NCI-H146 (cell line): Measurements from ENCODE around the gene KANK4.
A peak's percentile ranks its signal among the peaks of the same experiment; 100 is the strongest.
"Not testable (repeated sequence)": the region's sequence is repeated elsewhere in the genome, so short reads cannot be mapped to it uniquely, and the experiment has no call there.

Source experiments
- DNase-seq: peaks from one replicate; lab custom pipeline; 2025; lab: John Stamatoyannopoulos, UW

The KANK4 gene

DNA sequence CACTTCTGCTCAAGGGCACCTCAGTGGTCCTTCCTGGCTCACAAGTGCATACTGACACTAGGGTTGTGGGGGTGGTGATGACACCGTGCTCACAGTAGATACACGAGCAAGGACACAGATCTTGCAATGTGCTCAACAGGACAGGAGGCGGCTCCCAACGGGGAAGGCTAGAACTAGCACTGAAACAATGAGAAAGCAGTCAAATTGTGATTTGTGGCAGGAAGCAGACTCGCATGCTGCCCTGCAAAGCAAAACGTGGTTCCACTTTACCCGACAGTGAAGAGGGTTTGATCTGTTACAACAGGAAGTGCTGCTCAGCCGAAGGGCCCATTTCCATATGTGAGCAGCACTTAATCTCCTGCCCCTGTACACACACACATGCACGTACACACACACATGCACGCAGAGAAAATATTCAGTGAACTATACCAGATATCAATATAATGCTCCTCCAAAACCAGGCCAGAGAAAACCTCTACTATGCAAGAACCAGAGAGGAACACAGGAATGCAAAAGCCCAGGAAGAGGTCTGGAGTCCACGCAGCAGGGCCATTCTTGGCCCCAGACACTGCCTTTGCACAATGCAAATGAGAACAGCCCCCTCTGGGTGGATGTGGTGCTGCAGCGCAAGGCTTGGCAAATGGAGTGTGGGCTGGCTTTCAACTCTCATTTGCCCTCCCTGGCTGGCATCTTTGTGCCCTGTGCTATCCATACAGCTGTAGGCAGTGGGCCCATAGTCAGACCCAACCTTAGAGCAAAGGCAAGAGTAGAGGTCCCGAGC lies 47.1 kb downstream of the KANK4 start:
- DNase-seq: no peak

DNA sequence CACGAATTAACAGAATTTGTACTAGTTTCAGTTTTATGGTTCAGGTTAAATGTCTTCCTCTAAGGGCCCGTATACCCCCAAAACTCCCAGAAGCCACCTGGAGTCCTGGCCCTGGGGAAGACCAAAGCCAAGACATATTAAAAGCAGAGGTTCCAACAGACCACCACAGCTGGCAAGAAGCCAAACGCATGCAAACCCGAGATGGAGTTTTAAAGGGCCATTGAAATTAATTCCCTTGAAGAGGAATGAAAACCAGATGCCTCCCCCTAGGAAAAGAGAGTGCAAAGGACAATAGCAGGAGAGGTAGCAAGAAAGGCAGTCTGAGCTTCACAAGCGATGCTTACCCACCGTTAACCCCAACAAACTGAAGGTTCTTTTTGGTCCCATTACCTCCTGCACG lies 48.1 kb downstream of the KANK4 start:
- DNase-seq: no peak

DNA sequence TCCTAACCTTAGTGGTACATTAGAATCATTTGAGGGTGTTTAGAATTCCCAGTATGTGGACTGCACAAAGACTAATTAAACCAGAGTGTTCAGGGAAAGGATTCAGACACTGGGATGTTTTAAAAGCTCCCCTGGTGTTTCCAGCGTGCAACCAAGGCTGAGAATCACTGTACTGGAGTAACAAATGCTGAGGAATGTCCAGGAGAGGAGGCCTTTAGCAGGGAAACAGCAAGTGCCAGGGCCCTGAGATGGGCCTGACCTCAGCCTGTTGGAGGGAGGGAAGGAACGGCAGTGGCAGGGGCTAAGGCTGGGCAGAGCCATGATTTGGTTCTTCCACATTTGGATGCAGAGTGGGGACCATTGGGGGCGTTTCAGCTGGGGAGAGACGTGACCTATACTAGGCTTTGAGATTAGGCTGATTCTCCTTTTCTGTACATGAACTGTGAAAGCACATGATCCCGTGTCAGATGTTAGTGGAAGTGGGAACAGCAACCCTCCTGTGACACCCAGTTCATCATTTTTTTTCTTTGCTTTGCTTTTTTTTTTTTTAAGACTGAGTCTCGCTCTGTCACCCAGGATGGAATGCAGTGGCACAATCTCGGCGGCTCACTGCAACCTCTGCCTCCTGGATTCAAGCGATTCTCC lies 49.3 kb downstream of the KANK4 start:
- no peak for DNase-seq

DNA sequence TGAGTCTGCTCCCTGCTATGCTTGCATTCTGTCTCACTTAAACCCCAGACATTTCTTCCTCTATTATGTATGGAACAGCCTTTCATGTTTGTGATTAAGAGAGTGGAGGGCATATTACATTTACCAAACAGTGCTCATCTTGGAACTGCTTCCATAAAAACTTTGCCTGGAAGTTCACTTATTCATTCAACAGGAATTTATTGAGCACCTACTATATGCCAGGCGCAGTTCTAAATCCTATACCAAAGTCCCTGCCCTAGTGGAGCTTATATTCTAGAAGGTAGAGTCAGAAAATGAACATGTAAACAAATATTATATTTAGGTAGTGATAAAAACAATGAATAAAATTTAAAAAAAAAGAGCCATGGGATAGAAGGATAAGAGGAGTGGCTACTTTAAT lies 49.8 kb downstream of the KANK4 start:
- DNase-seq: no peak

DNA sequence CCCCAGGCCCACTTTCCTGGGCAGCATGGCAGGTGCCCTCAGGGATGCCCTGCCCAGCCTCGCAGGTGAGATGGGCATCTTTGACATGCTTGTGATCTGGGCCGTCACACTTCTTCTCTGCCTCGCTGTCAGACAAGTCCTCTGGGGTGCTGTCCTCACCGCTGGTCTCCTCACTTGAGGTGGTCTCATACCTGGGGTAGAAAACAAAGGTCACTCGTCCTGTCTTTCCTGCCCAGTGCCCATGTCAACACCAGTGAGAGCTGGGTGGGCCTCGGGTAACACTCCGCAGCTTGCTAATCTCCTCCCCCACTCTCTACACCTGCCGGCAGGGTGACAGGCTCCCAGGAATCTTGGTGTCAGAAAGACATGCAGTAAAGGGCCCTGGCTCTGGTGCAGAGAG lies 50.9 kb downstream of the KANK4 start:
- DNase-seq: no peak

DNA sequence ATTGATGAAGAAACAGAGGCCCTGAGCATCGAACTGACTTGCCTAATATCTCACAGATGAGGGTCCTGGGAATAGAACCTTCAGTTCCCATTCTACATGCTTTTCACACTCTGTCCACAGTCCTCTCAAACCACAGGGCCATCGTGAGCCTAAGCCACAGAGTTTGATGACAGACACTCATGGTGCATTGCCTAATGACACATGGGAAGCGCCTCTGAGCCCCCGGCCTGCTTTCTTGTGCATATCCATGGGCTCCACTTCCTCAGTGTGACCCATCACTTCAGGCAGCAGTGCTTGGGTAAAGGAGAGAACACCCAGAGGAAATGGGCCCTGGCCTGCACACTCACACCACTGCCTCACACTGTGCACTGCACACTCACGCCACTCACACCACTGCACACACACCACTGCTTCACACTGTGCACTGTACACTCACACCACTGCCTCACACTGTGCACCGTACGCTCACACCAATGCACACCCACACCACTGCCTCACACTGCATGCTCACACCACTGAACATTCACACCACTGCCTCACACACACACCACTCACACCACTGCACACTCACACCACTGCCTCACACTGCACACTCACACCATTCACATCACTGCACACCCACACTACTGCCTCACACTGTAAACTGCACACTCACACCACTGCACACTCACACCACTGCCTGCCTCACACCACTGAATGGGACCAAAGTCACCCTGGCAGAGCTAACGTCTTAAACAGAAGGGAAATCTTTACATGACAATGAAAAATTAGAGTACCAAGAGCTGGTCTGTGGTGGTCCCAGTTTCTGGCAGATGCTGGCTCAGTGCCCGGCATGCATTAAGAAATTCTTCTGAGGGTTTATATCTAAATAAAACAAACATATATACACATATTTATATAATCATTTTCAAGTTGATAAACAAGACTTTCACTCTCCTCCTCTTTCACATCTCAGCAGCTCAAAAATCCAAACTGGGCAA lies 53.0 kb downstream of the KANK4 start:
- no peak for DNase-seq

DNA sequence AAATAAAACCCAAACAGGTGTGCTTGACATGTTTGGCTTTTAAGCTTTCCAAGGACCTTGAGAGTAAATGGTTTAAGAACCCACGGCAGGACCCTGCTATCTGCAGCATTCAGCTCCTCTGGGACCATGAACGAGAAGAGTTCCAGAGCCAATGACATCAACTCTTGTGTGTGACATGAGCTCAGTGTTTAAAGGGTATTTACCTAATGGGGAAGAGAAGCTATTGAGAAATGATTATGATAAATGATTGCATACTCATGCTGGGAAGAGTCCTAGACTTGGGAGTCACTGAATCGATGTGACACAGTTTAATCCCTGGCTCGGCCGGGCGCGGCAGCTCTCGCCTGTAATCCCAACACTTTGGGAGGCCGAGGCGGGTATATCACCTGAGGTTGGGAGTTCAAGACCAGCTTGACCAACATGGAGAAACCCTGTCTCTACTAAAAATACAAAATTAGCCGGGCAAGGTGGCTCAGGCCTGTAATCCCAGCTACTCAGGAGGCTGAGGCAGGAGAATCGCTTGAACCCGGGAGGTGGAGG lies 55.4 kb downstream of the KANK4 start:
- no peak for DNase-seq

DNA sequence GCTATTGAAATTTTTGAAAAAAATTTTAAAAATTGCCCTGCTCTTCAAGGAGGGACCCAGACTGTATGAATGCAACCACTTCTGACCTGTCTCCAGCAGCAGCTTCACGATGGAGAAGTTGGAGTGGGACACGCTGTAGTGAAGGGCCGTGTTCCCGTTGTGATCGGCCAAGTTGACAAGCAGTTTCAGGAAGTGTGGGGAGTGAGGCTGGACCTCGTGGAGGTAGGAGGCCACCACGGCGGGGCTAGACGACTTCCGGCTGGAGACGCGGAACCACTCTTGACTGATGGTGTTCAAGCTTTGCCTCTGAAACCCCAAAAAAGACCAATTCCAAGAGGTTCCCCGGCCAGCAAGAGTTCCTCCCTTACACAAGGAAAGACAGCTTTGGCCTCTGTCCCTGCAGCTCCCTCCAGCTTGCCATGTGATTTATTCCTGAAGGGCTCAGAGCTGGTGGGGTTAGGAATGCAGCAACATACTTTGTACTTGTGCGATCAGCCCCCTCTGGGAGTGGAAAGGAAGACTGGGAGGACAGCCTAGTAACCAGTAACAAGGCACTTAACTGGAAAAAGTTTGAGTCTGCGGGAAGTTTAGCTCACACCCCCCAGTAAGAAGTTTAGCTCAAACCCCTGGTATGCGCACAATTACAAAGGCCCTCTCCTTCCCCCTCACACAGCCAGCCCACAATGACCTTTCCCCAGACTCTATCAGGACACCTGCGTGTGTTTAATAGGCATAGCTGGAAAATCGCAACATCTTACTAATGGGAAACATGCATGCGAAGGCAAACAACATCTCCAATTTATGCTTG lies 56.0 kb downstream of the KANK4 start:
- no peak for DNase-seq

DNA sequence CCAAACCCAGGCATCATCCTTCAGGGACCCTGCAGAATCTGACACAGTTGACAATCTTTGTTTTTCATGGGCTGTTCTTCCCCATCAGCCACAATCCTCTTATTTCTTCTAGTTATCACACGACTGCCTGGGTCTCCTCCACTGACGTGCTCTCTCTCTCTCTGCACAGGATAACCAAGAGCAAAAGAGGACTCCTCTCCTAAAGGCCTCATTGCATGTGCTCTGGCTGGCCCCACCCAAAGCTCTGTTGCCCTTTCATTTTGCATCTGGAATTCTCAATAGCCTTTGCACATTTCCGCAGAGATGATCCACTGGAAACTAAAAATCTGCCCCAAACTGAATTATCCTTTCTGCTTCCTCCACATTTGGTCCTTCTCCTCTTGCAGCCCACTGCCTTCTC lies 58.5 kb downstream of the KANK4 start:
- no peak for DNase-seq

DNA sequence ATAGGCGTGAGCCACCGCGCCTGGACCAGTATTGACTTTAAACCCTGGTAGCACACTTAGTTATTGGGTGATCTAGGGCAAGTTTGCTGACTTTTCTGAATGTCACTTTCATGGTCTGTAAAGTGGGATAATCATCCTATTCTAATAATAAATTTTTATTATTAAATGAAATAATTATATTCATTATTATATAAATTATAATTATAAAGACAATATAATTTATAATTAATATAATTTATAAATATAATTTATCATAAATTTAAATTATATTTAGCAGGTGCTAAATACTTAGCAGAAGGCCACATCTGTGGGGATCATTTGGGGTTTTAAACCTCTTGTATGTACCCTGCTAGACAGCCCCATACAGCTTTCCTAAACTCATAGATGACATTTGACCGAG lies 59.7 kb downstream of the KANK4 start:
- DNase-seq: no peak

DNA sequence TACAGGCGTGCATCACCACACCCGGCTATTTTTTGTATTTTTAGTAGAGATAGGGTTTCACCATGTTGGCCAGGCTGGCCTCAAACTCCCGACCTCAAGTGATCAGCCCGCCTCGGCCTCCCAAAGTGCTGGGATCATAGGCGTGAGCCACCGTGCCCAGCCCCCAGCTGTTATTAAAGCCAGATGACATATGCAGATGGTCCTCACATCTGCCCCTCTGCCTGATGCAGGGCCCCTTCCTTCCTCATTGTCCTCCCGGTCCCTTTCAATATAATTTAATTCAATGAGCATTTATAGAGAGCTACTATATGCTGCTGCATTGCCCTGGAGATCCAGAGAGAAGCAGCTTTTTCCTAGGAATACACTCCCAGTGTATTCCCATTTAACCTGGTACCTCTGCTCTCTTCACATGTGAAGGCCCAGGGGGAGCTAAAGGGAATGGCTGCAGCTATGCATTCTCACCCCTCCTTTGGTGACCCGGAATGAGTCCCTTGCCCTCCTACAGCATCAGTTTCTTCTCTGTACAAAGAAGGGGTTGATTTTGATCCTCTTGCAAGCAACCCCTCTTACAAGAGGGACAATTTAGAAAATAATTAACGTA lies 69.0 kb downstream of the KANK4 start:
- no peak for DNase-seq

DNA sequence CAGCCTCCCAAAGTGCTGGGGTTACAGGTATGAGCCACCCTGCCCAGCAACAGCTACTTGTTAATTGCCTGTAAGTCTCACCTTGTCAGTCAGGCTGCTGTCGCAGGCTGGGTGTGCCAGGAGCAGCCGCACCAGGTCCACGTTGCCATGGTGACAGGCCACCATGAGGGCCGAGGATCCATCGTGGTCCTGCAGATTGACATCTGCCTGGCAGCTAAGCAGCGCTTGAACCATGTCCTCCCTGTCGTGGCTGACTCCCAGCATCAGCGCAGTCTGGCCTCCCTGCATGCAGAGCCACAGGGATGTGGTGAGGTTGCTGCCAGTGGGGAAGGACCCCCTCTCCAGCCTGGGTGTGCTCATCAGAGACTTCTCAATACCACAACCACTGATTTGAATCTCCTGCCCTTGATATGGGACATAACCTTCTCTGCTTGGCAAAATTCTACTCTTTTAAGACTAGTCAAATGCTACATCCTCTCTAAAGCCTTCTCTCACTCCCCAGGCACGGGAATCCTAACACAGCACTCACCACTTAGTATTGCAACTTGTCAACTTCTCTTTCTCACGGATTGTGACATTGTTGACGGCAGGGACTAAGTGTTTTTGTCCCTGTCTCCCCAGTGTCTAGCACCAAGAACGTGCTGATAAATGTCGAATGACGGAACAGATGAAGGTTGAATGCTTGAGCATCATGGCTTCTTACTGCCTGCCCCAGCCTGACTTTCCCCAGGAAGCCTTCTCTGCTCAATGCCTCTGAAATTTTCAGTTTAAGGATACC lies 71.7 kb downstream of the KANK4 start:
- peak; percentile 75 for DNase-seq

DNA sequence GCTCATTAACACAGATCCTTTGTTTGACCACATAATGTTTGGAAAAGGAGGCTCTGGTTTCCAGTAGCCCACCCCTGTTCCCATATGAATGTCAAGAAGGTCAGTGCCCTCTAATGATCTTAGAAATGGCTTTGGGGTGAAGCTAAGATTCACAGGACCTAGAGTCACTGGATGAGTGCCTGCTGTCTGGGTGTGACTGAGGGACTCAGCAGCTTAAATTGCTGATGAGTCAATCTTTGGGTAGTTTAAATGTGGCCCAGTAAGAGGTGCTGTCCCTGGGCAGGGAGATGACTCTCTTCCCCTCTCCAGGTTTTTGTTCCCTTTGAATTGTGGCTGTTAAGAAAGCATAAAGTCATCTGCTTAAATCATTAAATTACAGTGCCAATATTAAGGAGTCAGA lies 74.0 kb downstream of the KANK4 start:
- no peak for DNase-seq

DNA sequence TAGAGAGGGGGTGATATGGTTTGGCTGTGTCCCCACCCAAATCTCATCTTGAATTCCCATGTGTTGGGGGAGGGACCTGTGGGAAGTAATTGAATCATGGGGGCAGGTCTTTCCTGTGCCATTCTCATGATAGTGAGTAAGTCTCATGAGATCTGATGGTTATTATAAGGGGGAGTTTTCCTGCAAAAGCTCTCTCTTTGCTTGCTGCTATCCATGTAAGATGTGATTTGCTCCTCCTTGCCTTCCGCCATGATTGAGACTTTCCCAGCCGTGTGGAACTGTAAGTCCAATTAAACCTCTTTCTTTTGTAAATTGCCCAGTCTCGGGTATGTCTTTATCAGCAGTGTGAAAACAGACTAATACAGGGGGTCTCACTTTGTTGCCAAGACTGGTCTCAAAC lies 74.9 kb downstream of the KANK4 start:
- DNase-seq: not testable (repeated sequence)

DNA sequence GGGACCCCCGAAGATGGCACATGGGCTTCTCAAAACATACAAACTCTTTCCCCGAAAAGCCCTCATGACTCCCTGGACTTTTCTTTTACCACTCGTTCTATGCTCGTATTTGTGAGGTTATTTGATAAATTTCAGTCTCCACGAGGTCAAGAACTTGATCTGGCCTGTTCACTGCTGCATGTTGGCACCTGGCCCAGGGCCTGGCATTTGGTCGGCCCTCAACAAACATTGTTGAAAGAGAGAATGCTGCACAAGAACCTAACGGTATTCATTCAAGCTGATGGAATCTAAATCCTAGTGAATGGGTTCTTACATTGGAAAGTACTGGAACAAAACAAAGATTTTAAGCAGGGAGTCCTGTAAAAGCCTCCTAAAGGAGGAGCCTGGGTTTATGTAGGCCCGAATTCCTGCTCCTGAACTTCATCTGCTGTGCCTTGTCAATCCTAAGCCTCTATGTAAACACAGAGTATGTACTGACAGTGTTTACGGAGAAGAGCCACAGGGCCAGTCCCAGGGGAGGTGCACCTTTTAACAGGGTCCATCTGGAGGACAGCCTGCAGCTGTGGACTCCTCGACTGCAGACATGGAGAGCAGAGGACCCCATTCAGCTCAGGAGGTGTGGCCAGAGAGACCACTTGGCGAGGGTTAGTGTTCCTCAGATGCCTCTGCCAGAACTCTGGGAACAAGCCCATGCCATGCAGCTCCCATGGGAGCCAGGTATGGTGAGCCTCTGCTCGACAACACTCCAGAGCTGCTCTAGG lies 77.7 kb downstream of the KANK4 start:
- DNase-seq: peak; percentile 56

DNA sequence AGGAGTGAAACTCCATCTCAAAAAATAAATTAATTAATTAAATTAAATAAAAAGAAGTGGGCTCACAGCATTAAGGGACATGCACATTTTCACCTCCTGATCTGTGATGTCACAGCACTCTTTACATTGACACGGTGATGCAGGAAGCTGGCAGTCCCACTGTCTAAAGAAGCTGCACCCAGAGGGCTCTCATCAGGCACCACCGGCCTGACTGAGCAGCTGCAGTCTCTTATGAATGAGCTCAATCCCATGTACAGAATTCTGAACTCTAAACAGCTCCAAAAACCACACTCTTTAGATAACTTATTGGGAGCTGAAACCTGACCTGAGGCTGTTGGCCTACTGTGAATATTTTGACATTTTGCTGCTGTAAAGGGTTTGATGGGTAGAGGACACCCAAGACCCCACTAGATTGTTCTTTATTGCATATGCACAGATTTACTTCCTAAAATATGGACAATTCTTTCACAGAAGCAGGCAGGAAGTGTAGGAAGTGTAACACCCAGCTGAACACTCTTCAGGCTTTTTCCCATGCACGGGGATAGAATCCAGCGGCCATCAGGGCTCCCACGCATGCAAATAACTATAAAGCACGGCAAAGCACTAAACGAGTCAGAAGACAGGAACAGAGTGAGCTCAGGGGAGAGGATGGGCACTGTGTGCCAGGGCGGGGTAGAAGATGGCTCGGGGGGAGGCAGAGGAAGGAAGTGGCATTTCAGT lies 78.4 kb downstream of the KANK4 start:
- DNase-seq: no peak

DNA sequence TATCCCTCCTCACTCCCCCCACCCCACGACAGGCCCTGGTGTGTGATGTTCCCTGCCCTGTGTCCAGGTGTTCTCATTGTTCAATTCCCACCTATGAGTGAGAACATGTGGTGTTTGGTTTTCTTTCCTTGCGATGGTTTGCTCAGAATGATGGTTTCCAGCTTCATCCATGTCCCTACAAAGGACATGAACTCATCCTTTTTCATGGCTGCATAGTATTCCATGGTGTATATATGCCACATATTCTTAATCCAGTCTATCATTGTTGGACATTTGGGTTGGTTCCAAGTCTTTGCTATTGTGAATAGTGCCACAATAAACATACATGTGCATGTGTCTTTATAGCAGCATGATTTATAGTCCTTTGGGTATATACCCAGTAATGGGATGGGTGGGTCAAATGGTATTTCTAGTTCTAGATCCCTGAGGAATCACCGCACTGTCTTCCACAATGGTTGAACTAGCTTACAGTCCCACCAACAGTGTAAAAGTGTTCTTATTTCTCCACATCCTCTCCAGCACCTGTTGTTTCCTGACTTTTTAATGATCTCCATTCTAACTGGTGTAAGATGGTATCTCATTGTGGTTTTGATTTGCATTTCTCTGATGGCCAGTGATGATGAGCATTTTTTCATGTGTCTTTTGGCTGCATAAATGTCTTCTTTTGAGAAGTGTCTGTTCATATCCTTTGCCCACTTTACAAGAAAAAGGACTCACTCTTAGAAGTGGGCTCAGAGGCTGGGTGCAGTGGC lies 79.4 kb downstream of the KANK4 start:
- DNase-seq: not testable (repeated sequence)

DNA sequence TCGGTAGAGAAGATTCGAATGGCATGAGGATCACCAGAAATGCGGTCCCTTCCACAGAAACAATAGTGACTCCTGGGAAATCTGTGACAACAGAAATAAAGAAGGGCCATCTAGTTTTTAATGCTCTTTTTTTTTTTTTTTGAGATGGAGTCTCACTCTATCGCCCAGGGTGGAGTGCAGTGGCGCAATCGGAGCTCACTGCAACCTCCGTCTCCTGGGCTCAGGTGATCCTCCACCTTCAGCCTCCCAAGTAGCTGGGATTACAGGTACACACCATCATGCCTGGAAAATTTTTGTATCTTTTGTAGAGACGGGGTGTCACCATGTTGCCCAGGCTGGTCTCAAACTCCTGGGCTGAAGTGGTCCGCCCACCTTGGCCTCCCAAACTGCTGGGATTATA lies 80.7 kb downstream of the KANK4 start:
- DNase-seq: no peak
